ENCODE data around the gene CRYBB1.

The CRYBB1 gene

GRCh38 chr22:26624803-26625202, 7.0 kb upstream of the CRYBB1 start:
- no peak for TF ChIP-seq TOX (CRISPR knock-in tag; IDR thresholded peaks at IDR 0.05; ENCODE audit: borderline replicate concordance)
- TF ChIP-seq PPARA (CRISPR knock-in tag; IDR thresholded peaks at IDR 0.05; ENCODE audit: borderline replicate concordance) = no peak
- no peak for TF ChIP-seq CSRNP3 (CRISPR knock-in tag; IDR thresholded peaks at IDR 0.05)
- TF ChIP-seq TSHZ2 (CRISPR knock-in tag; IDR thresholded peaks at IDR 0.05) = no peak
- TF ChIP-seq SNAI2 (CRISPR knock-in tag; IDR thresholded peaks at IDR 0.05) = no peak
- no peak for ATAC-seq

GRCh38 chr22:26623984-26624383, 6.2 kb upstream of the CRYBB1 start:
- TF ChIP-seq ESRRG (CRISPR knock-in tag; IDR thresholded peaks at IDR 0.05) = no peak
- no peak for TF ChIP-seq CSRNP3 (CRISPR knock-in tag; IDR thresholded peaks at IDR 0.05)
- TF ChIP-seq ZFP30 (CRISPR knock-in tag; IDR thresholded peaks at IDR 0.05) = no peak
- no peak for TF ChIP-seq PPARA (CRISPR knock-in tag; IDR thresholded peaks at IDR 0.05; ENCODE audit: borderline replicate concordance)
- no peak for TF ChIP-seq ZNF70 (CRISPR knock-in tag; IDR thresholded peaks at IDR 0.05)
- TF ChIP-seq, protein P1, sequence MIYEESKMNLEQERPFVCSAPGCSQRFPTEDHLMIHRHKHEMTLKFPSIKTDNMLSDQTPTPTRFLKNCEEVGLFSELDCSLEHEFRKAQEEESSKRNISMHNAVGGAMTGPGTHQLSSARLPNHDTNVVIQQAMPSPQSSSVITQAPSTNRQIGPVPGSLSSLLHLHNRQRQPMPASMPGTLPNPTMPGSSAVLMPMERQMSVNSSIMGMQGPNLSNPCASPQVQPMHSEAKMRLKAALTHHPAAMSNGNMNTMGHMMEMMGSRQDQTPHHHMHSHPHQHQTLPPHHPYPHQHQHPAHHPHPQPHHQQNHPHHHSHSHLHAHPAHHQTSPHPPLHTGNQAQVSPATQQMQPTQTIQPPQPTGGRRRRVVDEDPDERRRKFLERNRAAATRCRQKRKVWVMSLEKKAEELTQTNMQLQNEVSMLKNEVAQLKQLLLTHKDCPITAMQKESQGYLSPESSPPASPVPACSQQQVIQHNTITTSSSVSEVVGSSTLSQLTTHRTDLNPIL (CRISPR knock-in tag; IDR thresholded peaks at IDR 0.05; ENCODE audit: low read depth) = no peak
- no peak for TF ChIP-seq BACH2 (CRISPR knock-in tag; IDR thresholded peaks at IDR 0.05; ENCODE audit: borderline replicate concordance)
- TF ChIP-seq RARB (CRISPR knock-in tag; IDR thresholded peaks at IDR 0.05) = no peak
- no peak for TF ChIP-seq ZNF8 (CRISPR knock-in tag; IDR thresholded peaks at IDR 0.05)
- TF ChIP-seq TSHZ2 (CRISPR knock-in tag; IDR thresholded peaks at IDR 0.05) = no peak
- no peak for TF ChIP-seq TCF4 (CRISPR knock-in tag; IDR thresholded peaks at IDR 0.05; ENCODE audit: borderline replicate concordance)

DNA sequence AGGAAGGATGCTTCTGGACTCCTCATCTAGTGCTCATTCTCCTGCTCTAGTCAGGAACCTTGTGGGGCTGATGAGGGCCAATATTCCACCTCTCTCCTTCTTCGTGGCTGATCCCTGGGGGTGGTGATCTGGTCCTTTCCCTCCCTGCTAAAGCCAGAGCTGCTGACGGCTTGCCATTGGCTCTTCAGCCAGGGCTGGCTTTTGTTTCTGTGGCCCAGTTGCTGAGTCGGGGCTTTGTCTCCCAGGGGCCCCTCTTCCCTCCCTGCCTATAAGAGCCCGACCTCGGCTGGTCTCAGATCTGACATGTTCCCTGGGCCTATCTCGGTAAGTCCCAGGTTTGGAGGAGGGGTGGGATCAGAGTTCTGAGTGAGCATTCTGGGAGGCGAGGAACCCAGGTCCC, 3.8 kb upstream of the CRYBB1 start, which contains the start of gene CRYBA4:
Gene CRYBA4 (plus strand): TSS at position 301 of the 400 bp plus-strand sequence. CDS start 634 bp downstream, outside the sequence.
- no peak for ATAC-seq
- TF ChIP-seq ISL1 (CRISPR knock-in tag; IDR thresholded peaks at IDR 0.05) (no peak), ESRRG (CRISPR knock-in tag; IDR thresholded peaks at IDR 0.05) (no peak), ZNF565 (CRISPR knock-in tag; conservative IDR thresholded peaks at IDR 0.05; ENCODE audit: low read depth) (no peak), ZFP30 (CRISPR knock-in tag; IDR thresholded peaks at IDR 0.05) (no peak), CSRNP3 (CRISPR knock-in tag; IDR thresholded peaks at IDR 0.05) (no peak), TCF4 (CRISPR knock-in tag; IDR thresholded peaks at IDR 0.05; ENCODE audit: borderline replicate concordance) (no peak), PPARA (CRISPR knock-in tag; IDR thresholded peaks at IDR 0.05; ENCODE audit: borderline replicate concordance) (no peak), CSDC2 (CRISPR knock-in tag; IDR thresholded peaks at IDR 0.05) (no peak), ZNF8 (CRISPR knock-in tag; IDR thresholded peaks at IDR 0.05) (no peak), ZFP3 (CRISPR knock-in tag; IDR thresholded peaks at IDR 0.05) (no peak), ZNF70 (CRISPR knock-in tag; IDR thresholded peaks at IDR 0.05) (no peak), OSR1 (CRISPR knock-in tag; IDR thresholded peaks at IDR 0.05) (no peak), TOX (CRISPR knock-in tag; IDR thresholded peaks at IDR 0.05; ENCODE audit: borderline replicate concordance) (no peak), RARB (CRISPR knock-in tag; IDR thresholded peaks at IDR 0.05) (no peak), ZC3H10 (CRISPR knock-in tag; IDR thresholded peaks at IDR 0.05) (no peak)
- TF ChIP-seq, protein P1 (CRISPR knock-in tag; IDR thresholded peaks at IDR 0.05; ENCODE audit: low read depth) = no peak
- TF ChIP-seq, protein P2, sequence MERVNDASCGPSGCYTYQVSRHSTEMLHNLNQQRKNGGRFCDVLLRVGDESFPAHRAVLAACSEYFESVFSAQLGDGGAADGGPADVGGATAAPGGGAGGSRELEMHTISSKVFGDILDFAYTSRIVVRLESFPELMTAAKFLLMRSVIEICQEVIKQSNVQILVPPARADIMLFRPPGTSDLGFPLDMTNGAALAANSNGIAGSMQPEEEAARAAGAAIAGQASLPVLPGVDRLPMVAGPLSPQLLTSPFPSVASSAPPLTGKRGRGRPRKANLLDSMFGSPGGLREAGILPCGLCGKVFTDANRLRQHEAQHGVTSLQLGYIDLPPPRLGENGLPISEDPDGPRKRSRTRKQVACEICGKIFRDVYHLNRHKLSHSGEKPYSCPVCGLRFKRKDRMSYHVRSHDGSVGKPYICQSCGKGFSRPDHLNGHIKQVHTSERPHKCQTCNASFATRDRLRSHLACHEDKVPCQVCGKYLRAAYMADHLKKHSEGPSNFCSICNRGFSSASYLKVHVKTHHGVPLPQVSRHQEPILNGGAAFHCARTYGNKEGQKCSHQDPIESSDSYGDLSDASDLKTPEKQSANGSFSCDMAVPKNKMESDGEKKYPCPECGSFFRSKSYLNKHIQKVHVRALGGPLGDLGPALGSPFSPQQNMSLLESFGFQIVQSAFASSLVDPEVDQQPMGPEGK (CRISPR knock-in tag; IDR thresholded peaks at IDR 0.05; ENCODE audit: borderline replicate concordance) = no peak

More at GRCh38 chr22:26623984-26624383, 6.2 kb upstream of the CRYBB1 start:
- no peak for ATAC-seq
